ENCODE measurements around the gene FBXL15. TPM values are rescaled to one million over a fixed set of nuclear protein-coding genes. Genes with fewer than 3 reads are reported as not detected.

FBXL15 gene
- total and polyA plus RNA-seq, 10 donors = 16.7 to 28.7 (median 23.0) TPM

- Histone ChIP-seq H3K27me3 (replicated peaks in 1 of 7) (peaks cover 15 to 98% (median 64%) of the 10 kb centered on the region in 7 donors), H3K4me3 (no peak overlapping the region), H3K9me3 (no peaks in the 10 kb centered on the region), H3K36me3 (no peaks in the 10 kb centered on the region), H3K27ac (no peak overlapping the region), H3K4me1 (peaks cover 5 to 36% (median 25%) of the 10 kb centered on the region in 6 donors)
- DNase-seq = no peak
- no peak for TF ChIP-seq POLR2AphosphoS5 (IDR thresholded peaks at IDR 0.05)
- no peak for TF ChIP-seq POLR2A (IDR thresholded peaks at IDR 0.05)
- TF ChIP-seq CTCF (IDR thresholded peaks at IDR 0.05 in 8 of 11, conservative IDR thresholded peaks at IDR 0.05 in 3 of 11) = no peak
- WGBS, 5 donors = 80 to 90% (median 86%) methylated on average over 13 to 14 of the region's 14 CpGs
- intact Hi-C loops (cut with DNase I; ENCODE audit: low total_unique reads) = no loop called here
Observed at GRCh38 chr10:102411341-102412255, 9.0 kb upstream of the FBXL15 start.

- Histone ChIP-seq H3K27ac (no peak overlapping the region), H3K9me3 (no peaks in the 10 kb centered on the region), H3K4me1 (peaks cover 5 to 36% (median 25%) of the 10 kb centered on the region in 6 donors), H3K27me3 (replicated peaks in 1 of 7) (peaks cover 15 to 100% (median 68%) of the 10 kb centered on the region in 7 donors), H3K4me3 (no peak overlapping the region), H3K36me3 (no peaks in the 10 kb centered on the region)
- intact Hi-C loops (cut with DNase I; ENCODE audit: low total_unique reads) = no loop called here
- DNase-seq = no peak
- TF ChIP-seq CTCF (IDR thresholded peaks at IDR 0.05 in 8 of 11, conservative IDR thresholded peaks at IDR 0.05 in 3 of 11) (no peak), POLR2AphosphoS5 (IDR thresholded peaks at IDR 0.05) (no peak), POLR2A (IDR thresholded peaks at IDR 0.05) (no peak)
- 85 to 92% (median 89%) methylated on average over 10 of the region's 10 CpGs for WGBS, 5 donors
Observed at GRCh38 chr10:102412293-102412692, 8.3 kb upstream of the FBXL15 start.

- intact Hi-C loops (cut with DNase I; ENCODE audit: low total_unique reads) = no loop called here
- H3K27me3 ChIP-seq (replicated peaks in 1 of 7) = peaks cover 15 to 100% (median 70%) of the 10 kb centered on the region in 7 donors
- no peaks in the 10 kb centered on the region for H3K9me3 ChIP-seq
- no peak overlapping the region for H3K4me3 ChIP-seq
- no peak for TF ChIP-seq POLR2AphosphoS5 (IDR thresholded peaks at IDR 0.05)
- TF ChIP-seq POLR2A (IDR thresholded peaks at IDR 0.05) = no peak
- TF ChIP-seq CTCF (IDR thresholded peaks at IDR 0.05 in 8 of 11, conservative IDR thresholded peaks at IDR 0.05 in 3 of 11) = no peak
- peaks cover 5 to 33% (median 25%) of the 10 kb centered on the region in 6 donors for H3K4me1 ChIP-seq
- no peak for DNase-seq
- 8 to 23% (median 19%) methylated on average over 5 of the region's 5 CpGs for WGBS, 5 donors
- H3K27ac ChIP-seq = no peak overlapping the region
- H3K36me3 ChIP-seq = no peaks in the 10 kb centered on the region
Observed at GRCh38 chr10:102413053-102413705, 7.5 kb upstream of the FBXL15 start.
